Liver (tissue), 3 donors: ENCODE measurements around the gene DNAJC12.

ENCODE experiments used
- CTCF ChIP-seq: fragments of 150-350 bp; IDR thresholded peaks from 2 replicates; pipeline ENCODE4 v1.5.1; 2017; ENCODE audit warnings: improper control_type of control experiment, low read depth, low read length; ENCODE audit not compliant: missing input control
- EGR1 ChIP-seq, 2 donors: IDR thresholded peaks; 2 replicates each; pipeline ENCODE4 v1.6.1; 2016 to 2018; ENCODE audit warnings: antibody characterized with exemption in 2 of 2, low read depth in 2 of 2
- FOXA1 ChIP-seq: IDR thresholded peaks from 2 replicates; pipeline ENCODE4 v1.6.1; 2016; ENCODE audit warnings: antibody characterized with exemption
- GABPA ChIP-seq, 2 donors: IDR thresholded peaks in 1 of 2; conservative IDR thresholded peaks in 1 of 2; 2 replicates each; pipeline ENCODE4 v1.6.1; 2016; ENCODE audit warnings: antibody characterized with exemption in 2 of 2, mild to moderate bottlenecking in 1 of 2, moderate library complexity in 1 of 2
- JUND ChIP-seq, 2 donors: IDR thresholded peaks; 2 replicates each; pipeline ENCODE4 v1.6.1; 2016; ENCODE audit warnings: antibody characterized with exemption in 2 of 2
- REST ChIP-seq: IDR thresholded peaks from 2 replicates; pipeline ENCODE4 v1.6.1; 2016; ENCODE audit warnings: antibody characterized with exemption, mild to moderate bottlenecking
- RXRA ChIP-seq, 2 donors: IDR thresholded peaks; 2 replicates each; pipeline ENCODE4 v1.6.1; 2017 to 2018; ENCODE audit warnings: antibody characterized with exemption in 2 of 2, mild to moderate bottlenecking in 1 of 2
- TAF1 ChIP-seq: conservative IDR thresholded peaks from 2 replicates; pipeline ENCODE4 v1.6.1; 2016; ENCODE audit warnings: antibody characterized with exemption, mild to moderate bottlenecking
- ZBTB33 ChIP-seq: IDR thresholded peaks from 2 replicates; pipeline ENCODE4 v1.6.1; 2016; ENCODE audit warnings: antibody characterized with exemption
- donor health status: healthy.
- donor health status: healthy.

GRCh38 chr10:67803588-67804394, 34.2 kb downstream of the DNAJC12 start:
- no peak for TF ChIP-seq CTCF
- TF ChIP-seq REST = peak; percentile 68
- no peak for TF ChIP-seq TAF1
- TF ChIP-seq FOXA1 = peak; percentile 83
- peak; percentile 89 for TF ChIP-seq ZBTB33
- TF ChIP-seq JUND (IDR thresholded peaks at IDR 0.05) = peak; percentile 66 to 86
- no peak for TF ChIP-seq EGR1 (IDR thresholded peaks at IDR 0.05; ENCODE audit: low read depth in 2 of 2)
- TF ChIP-seq GABPA (IDR thresholded peaks at IDR 0.05 in 1 of 2, conservative IDR thresholded peaks at IDR 0.05 in 1 of 2) = no peak
- TF ChIP-seq RXRA (IDR thresholded peaks at IDR 0.05) = peak; percentile 77 to 92
